Natural killer cell (primary cell): ENCODE data around the gene C21orf91. TPM values are rescaled to one million over a fixed set of nuclear protein-coding genes. Genes with fewer than 3 reads are reported as not detected.

Source experiments
- ATAC-seq, 3 donors: fragments of 150-1000 bp in 2 of 3; fragments of 200-7000 bp in 1 of 3; cut with Tn5 transposase; 1 replicate in 1 of 3; 2 replicates in 2 of 3; pipeline ENCODE4 v1.10.0; 2021; ENCODE audit warnings: mild to moderate bottlenecking in 2 of 3, moderate library complexity in 2 of 3
- DNase-seq, 2 donors: peaks; one replicate each; pipeline versions ENCODE4 v3.0.0 to v3.0.0-alpha.2; 2013 to 2021; ENCODE audit warnings: mixed read lengths in 1 of 2
- H3K27ac ChIP-seq: one replicate; pipeline ENCODE4 v1.5.1; 2013; ENCODE audit warnings: mild to moderate bottlenecking, low read length
- H3K27me3 ChIP-seq: one replicate; pipeline ENCODE4 v1.6.1; 2013; ENCODE audit warnings: low read length; ENCODE audit not compliant: control insufficient read depth, insufficient read depth
- H3K36me3 ChIP-seq: one replicate; pipeline ENCODE4 v1.6.1; 2013; ENCODE audit warnings: low read length; ENCODE audit not compliant: control insufficient read depth, insufficient read depth
- H3K4me1 ChIP-seq: one replicate; pipeline ENCODE4 v1.6.1; 2013; ENCODE audit warnings: low read length; ENCODE audit not compliant: control insufficient read depth, insufficient read depth
- H3K4me3 ChIP-seq: one replicate; pipeline ENCODE4 v1.5.1; 2013; ENCODE audit warnings: low read length
- H3K9me3 ChIP-seq: one replicate; pipeline ENCODE4 v1.6.1; 2013; ENCODE audit warnings: low read length; ENCODE audit not compliant: control insufficient read depth, insufficient read depth
- H3K27ac Mint-ChIP-seq, 2 donors: one replicate each; pipeline ENCODE4 v1.8.0; 2022; ENCODE audit warnings: mild to moderate bottlenecking in 2 of 2, mixed read lengths in 2 of 2, moderate library complexity in 1 of 2
- H3K27me3 Mint-ChIP-seq, 2 donors: one replicate each; pipeline ENCODE4 v1.8.0; 2022; ENCODE audit warnings: low read depth in 2 of 2, mixed read lengths in 2 of 2
- H3K36me3 Mint-ChIP-seq: one replicate; pipeline ENCODE4 v1.8.0; 2022; ENCODE audit warnings: mixed read lengths
- H3K4me1 Mint-ChIP-seq, 2 donors: one replicate each; pipeline ENCODE4 v1.8.0; 2022; ENCODE audit warnings: mixed read lengths in 2 of 2
- H3K4me3 Mint-ChIP-seq: one replicate; pipeline ENCODE4 v1.8.0; 2022; ENCODE audit warnings: mild to moderate bottlenecking, moderate library complexity, mixed read lengths
- H3K9me3 Mint-ChIP-seq, 2 donors: one replicate each; pipeline ENCODE4 v1.8.0; 2022; ENCODE audit warnings: mixed read lengths in 2 of 2
- CTCF ChIP-seq: fragments of 200-600 bp; IDR thresholded peaks from one replicate; pipeline ENCODE4 v1.8.0; 2022; ENCODE audit warnings: antibody characterized with exemption
- WGBS: methylation state at CpG from one replicate; pipeline ENCODE4 v1.1.7; 2013; ENCODE audit warnings: missing lambda C conversion rate; ENCODE audit not compliant: insufficient coverage; 5-methylcytosine and 5-hydroxymethylcytosine counted together
- intact Hi-C: fragments of 100-400 bp; cut with micrococcal nuclease; formaldehyde crosslinking; loops from one replicate; pipeline ENCODE4 v1.14.2; 2022
- total RNA-seq, 4 donors: library from RNA; stranded (reverse); fragments of 120-200 nt in 1 of 4; gene quantifications; one replicate each; pipeline versions ENCODE4 v1.2.3 to v1.2.4, GENCODE V29; 2013 to 2022

C21orf91 gene
- total RNA-seq, 3 donors from 2014 or later (not counting 1 experiment from before 2014, with no cell fraction given) = 40.9 to 59.4 (median 46.4) TPM

DNA sequence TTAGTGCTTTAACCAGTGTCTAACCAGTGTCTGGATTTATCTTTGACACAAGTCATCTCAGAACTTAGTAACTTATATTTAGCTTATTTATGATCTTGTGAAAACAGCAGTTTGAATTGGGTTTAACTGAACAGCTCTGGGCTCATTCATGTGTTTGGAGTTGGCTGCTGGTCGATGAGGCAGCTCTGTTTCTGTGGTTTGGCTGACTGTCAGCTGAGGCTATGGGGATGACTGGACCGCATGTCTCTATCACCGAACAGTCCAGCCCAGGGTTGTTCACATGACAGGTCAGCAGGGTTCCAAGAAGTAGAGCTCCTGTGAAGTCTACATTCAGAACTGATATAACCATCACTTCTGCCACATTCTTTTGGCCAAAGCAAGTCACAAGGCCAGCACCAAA is 29.1 kb upstream of the C21orf91 start:
- Histone ChIP-seq H3K4me1 (no peaks in the 10 kb centered on the region), H3K4me3 (no peak overlapping the region), H3K36me3 (no peaks in the 10 kb centered on the region), H3K27me3 (no peaks in the 10 kb centered on the region), H3K27ac (no peak overlapping the region), H3K9me3 (no peaks in the 10 kb centered on the region)
- H3K4me3 Mint-ChIP-seq = no peak overlapping the region
- no peaks in the 10 kb centered on the region for H3K36me3 Mint-ChIP-seq
- ATAC-seq = no peak
- no peaks in the 10 kb centered on the region for H3K9me3 Mint-ChIP-seq
- intact Hi-C loops = no loop called here
- no peak overlapping the region for H3K27ac Mint-ChIP-seq
- no peak for DNase-seq
- TF ChIP-seq CTCF = no peak
- no peaks in the 10 kb centered on the region for H3K4me1 Mint-ChIP-seq
- WGBS = 40% methylated on average over 3 of the region's 3 CpGs
- peaks cover 5 to 8% of the 10 kb centered on the region in 2 donors for H3K27me3 Mint-ChIP-seq

- Mint-ChIP-seq H3K9me3 (no peaks in the 10 kb centered on the region), H3K36me3 (no peaks in the 10 kb centered on the region), H3K27ac (no peak overlapping the region), H3K4me3 (no peak overlapping the region), H3K27me3 (no peaks in the 10 kb centered on the region), H3K4me1 (no peaks in the 10 kb centered on the region)
- H3K36me3 ChIP-seq = no peaks in the 10 kb centered on the region
- H3K9me3 ChIP-seq = no peaks in the 10 kb centered on the region
- no peak for DNase-seq
- H3K27ac ChIP-seq = no peak overlapping the region
- ATAC-seq = no peak
- TF ChIP-seq CTCF = no peak
- H3K4me1 ChIP-seq = no peaks in the 10 kb centered on the region
- H3K4me3 ChIP-seq = no peak overlapping the region
- peaks cover 2% of the 10 kb centered on the region for H3K27me3 ChIP-seq
- intact Hi-C loops = no loop called here
Measured at GRCh38 chr21:17841103-17841502, 21.9 kb upstream of the C21orf91 start.

DNA sequence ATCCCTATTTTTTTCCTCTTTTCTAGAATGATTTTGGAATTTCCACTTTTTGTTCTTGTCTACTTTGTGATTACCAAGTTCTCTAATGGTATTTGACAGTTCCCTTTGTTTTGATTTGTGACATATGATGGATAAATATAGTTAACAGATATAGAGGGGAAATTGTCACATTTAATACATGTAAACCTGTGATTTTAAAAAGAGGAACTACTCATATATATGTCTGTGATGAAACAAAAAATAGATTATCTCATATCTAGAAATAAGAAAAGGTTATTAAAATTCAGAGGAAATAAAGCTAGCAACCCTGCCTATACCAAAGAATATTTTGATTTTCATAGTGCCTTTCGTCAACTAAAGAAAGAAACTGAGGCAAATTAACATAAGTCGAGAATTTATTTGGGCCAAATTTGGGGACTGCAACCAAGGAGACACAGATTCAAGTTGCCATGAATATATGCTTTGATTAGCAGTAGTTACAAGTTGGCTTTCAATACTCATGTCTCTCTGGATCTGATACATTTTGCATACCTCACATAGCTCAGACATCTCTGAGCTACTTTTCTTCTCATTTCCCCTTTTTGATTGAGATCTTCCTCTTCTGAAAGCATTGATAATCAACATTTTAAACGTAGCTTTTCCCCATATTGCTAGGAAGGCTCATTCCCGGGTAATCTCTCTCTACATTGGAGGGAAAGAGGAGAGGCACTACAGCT is 15.6 kb upstream of the C21orf91 start:
- WGBS = 87% methylated on average over 3 of the region's 4 CpGs
- intact Hi-C loops = no loop called here
- DNase-seq (no peak), ATAC-seq (no peak)
- Histone ChIP-seq H3K9me3 (no peaks in the 10 kb centered on the region), H3K36me3 (no peaks in the 10 kb centered on the region), H3K27ac (no peak overlapping the region), H3K4me1 (no peaks in the 10 kb centered on the region), H3K27me3 (peaks cover 2% of the 10 kb centered on the region), H3K4me3 (no peak overlapping the region)
- Mint-ChIP-seq H3K36me3 (no peaks in the 10 kb centered on the region), H3K27ac (no peak overlapping the region), H3K4me1 (no peaks in the 10 kb centered on the region), H3K27me3 (peaks cover 0 to 4% of the 10 kb centered on the region in 2 donors), H3K9me3 (no peaks in the 10 kb centered on the region), H3K4me3 (no peak overlapping the region)
- no peak for TF ChIP-seq CTCF

DNA sequence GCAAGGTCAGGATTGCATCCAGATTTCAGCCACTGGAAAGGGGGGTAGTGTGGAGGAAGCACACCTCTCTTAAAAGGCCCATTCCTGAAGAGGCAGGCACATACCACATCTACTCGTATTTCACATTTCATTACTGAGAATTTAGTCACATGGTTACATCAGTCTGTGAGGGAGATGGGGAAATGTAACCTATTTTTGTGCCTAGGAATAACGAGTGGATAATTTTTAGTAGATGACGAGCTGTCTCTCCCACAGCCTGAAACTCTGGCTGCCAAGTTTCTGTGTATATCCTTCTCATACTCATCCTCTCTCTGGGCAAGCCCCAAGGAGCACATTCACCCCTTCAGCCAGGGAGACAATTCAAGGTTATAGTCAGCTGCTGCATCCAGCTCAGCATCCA is 10.3 kb upstream of the C21orf91 start:
- Mint-ChIP-seq H3K27ac (no peak overlapping the region), H3K9me3 (no peaks in the 10 kb centered on the region), H3K4me1 (no peaks in the 10 kb centered on the region), H3K36me3 (no peaks in the 10 kb centered on the region), H3K27me3 (peaks cover 0 to 9% of the 10 kb centered on the region in 2 donors), H3K4me3 (no peak overlapping the region)
- Histone ChIP-seq H3K36me3 (no peaks in the 10 kb centered on the region), H3K27ac (no peak overlapping the region), H3K9me3 (no peaks in the 10 kb centered on the region), H3K27me3 (no peaks in the 10 kb centered on the region), H3K4me3 (no peak overlapping the region), H3K4me1 (no peaks in the 10 kb centered on the region)
- 93% methylated on average over 2 of the region's 3 CpGs for WGBS
- no peak for DNase-seq
- TF ChIP-seq CTCF = no peak
- ATAC-seq = no peak
- intact Hi-C loops = no loop called here
